GM23248 (cell line): ENCODE measurements around the gene KIR3DL1. TPM values are rescaled to one million over a fixed set of nuclear protein-coding genes. Genes with fewer than 3 reads are reported as not detected.

Experiments used
- DNase-seq: peaks from one replicate; pipeline ENCODE4 v3.0.0-alpha.2; 2015
- H2AFZ ChIP-seq: fragments of 200-600 bp; sonication (generic); 2 replicates; pipeline ENCODE4 v1.6.1; 2016; ENCODE audit warnings: antibody characterized with exemption
- H3F3A ChIP-seq: fragments of 200-600 bp; sonication (generic); 2 replicates; pipeline ENCODE4 v1.6.1; 2016; ENCODE audit warnings: mild to moderate bottlenecking, antibody characterized with exemption, mixed run types; ENCODE audit not compliant: insufficient read depth
- H3K27ac ChIP-seq: fragments of 200-600 bp; sonication (generic); 2 replicates; pipeline ENCODE4 v1.5.1; 2016; ENCODE audit warnings: mild to moderate bottlenecking
- H3K27me3 ChIP-seq: fragments of 200-600 bp; sonication (generic); replicated peaks from 2 replicates; pipeline ENCODE4 v1.6.1; 2016; ENCODE audit warnings: mild to moderate bottlenecking; ENCODE audit not compliant: insufficient read depth
- H3K36me3 ChIP-seq: fragments of 200-600 bp; sonication (generic); 2 replicates; pipeline ENCODE4 v1.6.1; 2016; ENCODE audit warnings: low read depth, mild to moderate bottlenecking
- H3K4me1 ChIP-seq: fragments of 200-600 bp; sonication (generic); 2 replicates; pipeline ENCODE4 v1.6.1; 2016; ENCODE audit warnings: mild to moderate bottlenecking; ENCODE audit not compliant: insufficient read depth
- H3K4me2 ChIP-seq: fragments of 200-600 bp; sonication (generic); one replicate; pipeline ENCODE4 v1.6.1; 2016; ENCODE audit warnings: mild to moderate bottlenecking; ENCODE audit not compliant: unreplicated experiment
- H3K4me3 ChIP-seq: fragments of 200-600 bp; sonication (generic); 2 replicates; pipeline ENCODE4 v1.5.1; 2016; ENCODE audit warnings: mild to moderate bottlenecking
- H3K79me2 ChIP-seq: fragments of 200-600 bp; sonication (generic); 2 replicates; pipeline ENCODE4 v1.6.1; 2016; ENCODE audit warnings: mild to moderate bottlenecking; ENCODE audit not compliant: insufficient read depth
- H3K9ac ChIP-seq: fragments of 200-600 bp; sonication (generic); 2 replicates; pipeline ENCODE4 v1.6.1; 2016; ENCODE audit warnings: mild to moderate bottlenecking
- H3K9me2 ChIP-seq: fragments of 200-600 bp; sonication (generic); 2 replicates; pipeline ENCODE4 v1.6.1; 2016; ENCODE audit warnings: mixed run types, mild to moderate bottlenecking, moderate library complexity; ENCODE audit not compliant: insufficient read depth
- H3K9me3 ChIP-seq: fragments of 200-600 bp; sonication (generic); one replicate; pipeline ENCODE4 v1.6.1; 2017; ENCODE audit warnings: low read depth
- H4K20me1 ChIP-seq: fragments of 200-600 bp; sonication (generic); 2 replicates; pipeline ENCODE4 v1.6.0; 2016; ENCODE audit not compliant: insufficient read depth
- EZH2 ChIP-seq: fragments of 200-600 bp; sonication (generic); IDR thresholded peaks from 2 replicates; pipeline ENCODE4 v1.6.1; 2018; ENCODE audit warnings: antibody characterized with exemption, mild to moderate bottlenecking; ENCODE audit not compliant: insufficient read depth, poor library complexity, severe bottlenecking
- EZH2phosphoT487 ChIP-seq: fragments of 200-600 bp; sonication (generic); IDR thresholded peaks from 2 replicates; pipeline ENCODE4 v1.6.1; 2018; ENCODE audit warnings: antibody characterized with exemption, moderate library complexity, mild to moderate bottlenecking, low read depth; ENCODE audit not compliant: insufficient read depth
- WGBS, 2 experiments: methylation state at CpG; one replicate each; pipeline ENCODE4 v1.1.6; 2015 to 2017; ENCODE audit warnings: low lambda C conversion rate in 2 of 2, low coverage in 1 of 2; ENCODE audit errors: missing lambda C conversion rate in 2 of 2; 5-methylcytosine and 5-hydroxymethylcytosine counted together
- in situ Hi-C: fragments of 300-500 bp; cut with MboI; formaldehyde crosslinking; loops from 2 replicates; pipeline ENCODE4 v1.15.0; 2020
- polyA plus RNA-seq: library from polyadenylated mRNA; unstranded; fragments of >200 nt; fragmentation: Nextera tagmentation; extraction: Ambion mirVana; gene quantifications from 2 replicates; pipeline ENCODE4 v1.2.1, GENCODE V29; 2016
- total RNA-seq: library from RNA; depleted of rRNA; stranded (reverse); fragments of >200 nt; shearing (Covaris generic); gene quantifications from 2 replicates; pipeline ENCODE4 v1.2.3, GENCODE V29; 2014

KIR3DL1 gene
- total and polyA plus RNA-seq, 2 experiments from 2014 or later = not detected

DNA sequence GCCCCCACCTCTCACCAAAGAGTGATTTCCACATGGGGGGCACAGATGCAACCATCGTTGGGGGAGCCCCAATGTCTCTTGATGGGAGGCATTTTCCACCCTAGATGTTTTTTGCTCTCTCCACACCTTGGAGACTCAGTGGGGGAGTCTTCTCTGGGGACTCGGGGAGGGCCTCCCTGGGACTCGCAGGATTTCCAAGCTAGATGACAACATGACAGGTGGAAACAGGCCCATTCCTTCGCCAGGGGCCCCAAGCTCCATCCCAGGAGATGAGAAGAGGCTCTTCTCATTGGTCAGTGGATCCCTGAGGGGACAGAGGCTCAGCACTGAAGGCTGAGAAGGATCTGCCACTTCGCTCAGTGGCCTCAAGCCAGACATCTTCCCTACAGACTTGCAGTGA is 25.6 kb upstream of the KIR3DL1 start:
- Histone ChIP-seq H3K79me2 (no peaks in the 10 kb centered on the region), H4K20me1 (no peaks in the 10 kb centered on the region), H3K4me1 (no peaks in the 10 kb centered on the region), H3K4me3 (no peak overlapping the region), H3K27ac (no peak overlapping the region), H3K9ac (no peak overlapping the region), H3K27me3 (no peaks in the 10 kb centered on the region), H3K9me2 (no peaks in the 10 kb centered on the region), H2AFZ (no peak overlapping the region), H3F3A (no peaks in the 10 kb centered on the region), H3K36me3 (no peaks in the 10 kb centered on the region), H3K9me3 (peaks cover 3% of the 10 kb centered on the region), H3K4me2 (no peak overlapping the region)
- no peak for DNase-seq
- in situ Hi-C loops = no loop called here
- no peak for TF ChIP-seq EZH2
- TF ChIP-seq EZH2phosphoT487 = no peak
- 13 to 26% methylated on average over 5 of the region's 5 CpGs for WGBS, 2 experiments

DNA sequence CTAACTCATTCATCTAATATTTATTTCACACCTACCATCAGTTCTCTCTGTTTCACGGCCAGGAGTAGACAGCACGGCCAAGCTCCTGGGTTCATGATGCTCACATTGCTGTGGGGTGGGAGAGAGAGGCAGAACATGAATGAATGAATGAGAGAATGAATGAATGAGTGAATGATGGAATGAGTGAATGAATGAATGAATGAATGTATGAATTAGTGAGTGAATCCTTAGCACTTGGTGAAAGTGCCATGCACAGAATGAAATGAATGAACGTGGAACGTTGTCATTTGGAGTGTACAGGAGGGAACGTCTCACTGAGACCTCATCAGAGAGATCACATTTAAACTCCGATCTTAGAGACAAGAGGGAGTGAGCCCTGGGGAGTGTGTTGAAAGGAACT is 24.8 kb upstream of the KIR3DL1 start:
- no peak for TF ChIP-seq EZH2phosphoT487
- no peak for TF ChIP-seq EZH2

DNA sequence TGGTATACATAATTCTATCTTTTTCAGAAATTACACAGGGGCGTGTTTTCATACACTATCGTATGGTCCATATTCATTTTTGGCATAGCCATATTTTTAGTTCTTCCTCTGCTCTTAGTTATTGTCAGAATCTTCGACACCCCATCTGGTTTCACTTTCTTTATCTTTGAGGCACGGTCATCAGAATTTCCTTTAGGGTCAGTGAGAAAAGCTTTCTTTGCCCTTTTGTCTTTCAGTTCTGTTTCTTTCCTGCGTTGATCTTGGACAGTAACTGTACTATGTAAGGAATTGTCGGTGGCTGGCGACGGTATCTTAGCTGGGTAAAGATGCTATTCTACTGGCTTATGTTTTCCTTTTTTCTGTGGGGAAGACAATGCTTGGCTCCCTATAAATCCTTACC is 23.5 kb upstream of the KIR3DL1 start:
- no peak for TF ChIP-seq EZH2
- no peak for TF ChIP-seq EZH2phosphoT487
- Histone ChIP-seq H3K9ac (no peak overlapping the region), H3K4me3 (no peak overlapping the region), H3K9me2 (no peaks in the 10 kb centered on the region), H3K27ac (no peak overlapping the region), H3K9me3 (peaks cover 4% of the 10 kb centered on the region), H3K27me3 (no peaks in the 10 kb centered on the region), H4K20me1 (no peaks in the 10 kb centered on the region), H3F3A (no peaks in the 10 kb centered on the region), H3K36me3 (no peaks in the 10 kb centered on the region), H3K79me2 (no peaks in the 10 kb centered on the region), H2AFZ (no peak overlapping the region), H3K4me2 (no peak overlapping the region), H3K4me1 (no peaks in the 10 kb centered on the region)
- in situ Hi-C loops = no loop called here
- 42% methylated on average over 8 of the region's 8 CpGs for WGBS, 2 experiments
- DNase-seq = no peak

More for the DNA sequence above, 24.8 kb upstream of the KIR3DL1 start:
- H4K20me1 ChIP-seq = no peaks in the 10 kb centered on the region
- H3K9me3 ChIP-seq = peaks cover 4% of the 10 kb centered on the region
- H3K27ac ChIP-seq = no peak overlapping the region
- no peaks in the 10 kb centered on the region for H3K36me3 ChIP-seq
- no peak for DNase-seq
- H3K9me2 ChIP-seq = no peaks in the 10 kb centered on the region
- H3K4me3 ChIP-seq = no peak overlapping the region
- no peak overlapping the region for H3K4me2 ChIP-seq
- no peaks in the 10 kb centered on the region for H3K27me3 ChIP-seq
- no peaks in the 10 kb centered on the region for H3F3A ChIP-seq
- in situ Hi-C loops = no loop called here
- H3K9ac ChIP-seq = no peak overlapping the region
- H3K79me2 ChIP-seq = no peaks in the 10 kb centered on the region
- 51 to 52% methylated on average over 6 of the region's 6 CpGs for WGBS, 2 experiments
- H2AFZ ChIP-seq = no peak overlapping the region
- no peaks in the 10 kb centered on the region for H3K4me1 ChIP-seq

DNA sequence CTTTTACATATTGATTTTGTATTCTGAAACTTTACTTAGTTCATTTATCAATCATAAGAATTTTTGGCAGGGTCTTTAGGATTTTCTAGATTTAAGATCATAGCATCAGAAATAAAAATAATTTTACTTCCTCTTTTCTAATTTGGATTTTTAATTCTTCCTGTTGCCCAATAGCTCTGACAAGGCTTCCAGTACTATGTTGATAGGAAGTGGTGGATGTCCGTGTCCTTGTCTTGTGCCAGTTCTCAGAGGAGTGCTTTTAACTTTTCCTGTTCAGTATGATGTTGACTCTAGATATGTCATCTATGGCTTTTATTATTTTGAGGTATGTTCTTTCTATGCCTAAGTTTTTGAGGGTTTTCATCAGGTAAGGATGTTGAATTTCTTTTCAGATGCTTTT is 20.5 kb upstream of the KIR3DL1 start:
- Histone ChIP-seq H3K9me3 (peaks cover 4% of the 10 kb centered on the region), H3K79me2 (no peaks in the 10 kb centered on the region), H3K27me3 (no peaks in the 10 kb centered on the region), H3K4me3 (no peak overlapping the region), H3K27ac (no peak overlapping the region), H3K4me2 (no peak overlapping the region), H3K36me3 (no peaks in the 10 kb centered on the region), H3K9ac (no peak overlapping the region), H3K9me2 (no peaks in the 10 kb centered on the region), H3F3A (no peaks in the 10 kb centered on the region), H3K4me1 (no peaks in the 10 kb centered on the region), H4K20me1 (no peaks in the 10 kb centered on the region), H2AFZ (no peak overlapping the region)
- TF ChIP-seq EZH2 (no peak), EZH2phosphoT487 (no peak)
- in situ Hi-C loops = no loop called here
- no peak for DNase-seq
- 13% methylated on average over 1 of the region's 1 CpG for WGBS, 2 experiments

DNA sequence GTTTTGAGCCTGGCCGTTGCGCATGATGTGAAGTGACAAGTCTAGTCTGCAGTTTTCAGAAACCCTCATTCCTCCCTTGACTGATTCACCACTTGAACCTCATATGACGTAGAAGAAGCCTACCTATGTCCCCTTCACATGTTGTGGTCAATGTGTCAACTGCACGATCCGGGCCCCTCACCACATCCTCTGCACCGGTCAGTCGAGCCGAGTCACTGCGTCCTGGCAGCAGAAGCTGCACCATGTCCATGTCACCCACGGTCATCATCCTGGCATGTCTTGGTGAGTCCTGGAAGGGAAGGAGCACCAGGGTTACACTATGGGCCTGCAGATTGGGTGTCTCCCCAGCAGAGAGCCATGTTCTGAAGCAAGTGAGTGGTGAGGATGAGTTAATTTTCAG is 12.9 kb upstream of the KIR3DL1 start, which contains the start of gene KIR2DL4:
Gene KIR2DL4 (plus strand): TSS at position 201 of the 400 bp plus-strand sequence. CDS start 42 bp downstream, at position 243.
- no peak for DNase-seq
- Histone ChIP-seq H4K20me1 (no peaks in the 10 kb centered on the region), H3K36me3 (no peaks in the 10 kb centered on the region), H3K9me2 (no peaks in the 10 kb centered on the region), H3F3A (no peaks in the 10 kb centered on the region), H3K27ac (no peak within 1 kb of the TSS), H3K27me3 (no peaks in the 10 kb centered on the region), H3K4me3 (no peak within 1 kb of the TSS), H2AFZ (no peak within 1 kb of the TSS), H3K4me2 (no peak within 1 kb of the TSS), H3K9me3 (no peaks in the 10 kb centered on the region), H3K9ac (no peak within 1 kb of the TSS), H3K4me1 (no peaks in the 10 kb centered on the region), H3K79me2 (no peaks in the 10 kb centered on the region)
- 45 to 48% methylated on average over 10 of the region's 10 CpGs for WGBS, 2 experiments
- in situ Hi-C loops = no loop called here
- TF ChIP-seq EZH2 (no peak), EZH2phosphoT487 (no peak)
